Mucosa of descending colon (tissue), 3 donors: Measurements from ENCODE around the gene CXCL14. TPM values are rescaled to one million over a fixed set of nuclear protein-coding genes. Genes with fewer than 3 reads are reported as not detected.

ENCODE experiments used
- ATAC-seq: fragments of 200-7000 bp; cut with Tn5 transposase; one replicate; pipeline ENCODE4 v1.9.1; 2020; ENCODE audit warnings: mild to moderate bottlenecking, moderate library complexity
- DNase-seq, 3 donors: peaks; one replicate each; pipeline ENCODE4 v3.0.0-alpha.2; 2020
- H3K36me3 ChIP-seq: fragments of 200-600 bp; one replicate; pipeline ENCODE4 v1.8.0; 2021; ENCODE audit warnings: low read depth, mild to moderate bottlenecking
- H3K4me1 ChIP-seq: fragments of 200-600 bp; one replicate; pipeline ENCODE4 v1.8.0; 2021; ENCODE audit warnings: low read depth, mild to moderate bottlenecking
- H3K4me3 ChIP-seq: fragments of 200-600 bp; one replicate; pipeline ENCODE4 v1.8.0; 2021; ENCODE audit warnings: mild to moderate bottlenecking
- H3K9me3 ChIP-seq: fragments of 200-600 bp; one replicate; pipeline ENCODE4 v1.8.0; 2021; ENCODE audit warnings: mild to moderate bottlenecking
- intact Hi-C, 2 donors: fragments of 100-400 bp; cut with DNase I in 1 of 2; cut with micrococcal nuclease in 1 of 2; formaldehyde crosslinking; loops; one replicate each; pipeline versions ENCODE4 v1.11.0 to v1.11.1; 2022; cut with DNase I, micrococcal nuclease
- total RNA-seq, 3 donors: library from RNA; stranded (reverse); fragmentation: NEBNext Ultra II Directional in 2 of 3; extraction: Animal tissue kit (Norgen Biotek cat#: 25700) in 2 of 3; gene quantifications; one replicate each; pipeline versions ENCODE4 v1.2.1 to v1.2.4, GENCODE V29; 2021 to 2023
- TF ChIP-seq, protein P1 (sequence below): fragments of 200-600 bp; IDR thresholded peaks from one replicate; pipeline ENCODE4 v1.8.0; 2022; ENCODE audit warnings: antibody characterized with exemption, mild to moderate bottlenecking
- donor health status: DM: no; HTN: no; CAD: no; lungs with moderate emphysema.
- donor health status: DM: no; HTN: no; CAD: no.
- donor health status: DM: no; HTN: yes; CAD: no.

Gene CXCL14
- total RNA-seq, 3 donors from 2014 or later, result 16.7 to 61.6 (median 24.2) TPM

GRCh38 chr5:135596788-135597187 lies 18.0 kb upstream of the CXCL14 start:
- Histone ChIP-seq H3K9me3 (no peaks in the 10 kb centered on the region), H3K4me3 (no peak overlapping the region), H3K4me1 (no peaks in the 10 kb centered on the region), H3K36me3 (no peaks in the 10 kb centered on the region)
- intact Hi-C loops, result no loop called here
- DNase-seq (no peak), ATAC-seq (no peak)
- TF ChIP-seq, protein P1, sequence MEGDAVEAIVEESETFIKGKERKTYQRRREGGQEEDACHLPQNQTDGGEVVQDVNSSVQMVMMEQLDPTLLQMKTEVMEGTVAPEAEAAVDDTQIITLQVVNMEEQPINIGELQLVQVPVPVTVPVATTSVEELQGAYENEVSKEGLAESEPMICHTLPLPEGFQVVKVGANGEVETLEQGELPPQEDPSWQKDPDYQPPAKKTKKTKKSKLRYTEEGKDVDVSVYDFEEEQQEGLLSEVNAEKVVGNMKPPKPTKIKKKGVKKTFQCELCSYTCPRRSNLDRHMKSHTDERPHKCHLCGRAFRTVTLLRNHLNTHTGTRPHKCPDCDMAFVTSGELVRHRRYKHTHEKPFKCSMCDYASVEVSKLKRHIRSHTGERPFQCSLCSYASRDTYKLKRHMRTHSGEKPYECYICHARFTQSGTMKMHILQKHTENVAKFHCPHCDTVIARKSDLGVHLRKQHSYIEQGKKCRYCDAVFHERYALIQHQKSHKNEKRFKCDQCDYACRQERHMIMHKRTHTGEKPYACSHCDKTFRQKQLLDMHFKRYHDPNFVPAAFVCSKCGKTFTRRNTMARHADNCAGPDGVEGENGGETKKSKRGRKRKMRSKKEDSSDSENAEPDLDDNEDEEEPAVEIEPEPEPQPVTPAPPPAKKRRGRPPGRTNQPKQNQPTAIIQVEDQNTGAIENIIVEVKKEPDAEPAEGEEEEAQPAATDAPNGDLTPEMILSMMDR, result no peak

DNA sequence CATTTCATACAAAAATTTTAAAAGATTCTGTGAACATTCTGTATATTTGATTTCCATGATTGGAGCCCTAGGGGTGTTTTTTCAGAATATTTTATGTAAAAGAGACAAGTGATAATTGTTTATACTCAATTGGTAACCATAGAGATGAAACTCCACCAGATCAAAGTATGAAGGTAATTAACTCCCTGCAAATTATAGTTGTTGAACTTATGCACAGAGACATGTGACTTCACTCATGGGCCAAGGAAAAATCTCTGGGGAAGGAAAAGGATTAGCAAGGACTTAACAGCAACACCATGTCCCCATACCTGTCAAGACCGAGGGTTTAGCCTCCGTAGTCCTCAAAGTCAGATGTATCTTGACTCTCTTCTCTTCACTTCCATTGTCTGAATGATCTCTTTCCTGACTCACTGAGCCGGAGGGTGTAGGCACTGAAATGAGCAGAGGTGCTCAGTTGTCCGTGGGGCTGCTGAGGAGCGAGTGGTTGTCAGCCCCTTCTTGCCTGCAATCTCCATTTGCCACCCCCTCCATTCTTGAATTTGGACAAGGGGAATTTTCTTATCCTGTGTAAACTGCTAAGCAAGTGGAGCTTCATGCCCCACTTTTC lies 17.5 kb upstream of the CXCL14 start:
- DNase-seq (no peak), ATAC-seq (no peak)
- intact Hi-C loops, result no loop called here
- Histone ChIP-seq H3K4me3 (no peak overlapping the region), H3K4me1 (no peaks in the 10 kb centered on the region), H3K9me3 (no peaks in the 10 kb centered on the region), H3K36me3 (no peaks in the 10 kb centered on the region)
- TF ChIP-seq, protein P1, result no peak

DNA sequence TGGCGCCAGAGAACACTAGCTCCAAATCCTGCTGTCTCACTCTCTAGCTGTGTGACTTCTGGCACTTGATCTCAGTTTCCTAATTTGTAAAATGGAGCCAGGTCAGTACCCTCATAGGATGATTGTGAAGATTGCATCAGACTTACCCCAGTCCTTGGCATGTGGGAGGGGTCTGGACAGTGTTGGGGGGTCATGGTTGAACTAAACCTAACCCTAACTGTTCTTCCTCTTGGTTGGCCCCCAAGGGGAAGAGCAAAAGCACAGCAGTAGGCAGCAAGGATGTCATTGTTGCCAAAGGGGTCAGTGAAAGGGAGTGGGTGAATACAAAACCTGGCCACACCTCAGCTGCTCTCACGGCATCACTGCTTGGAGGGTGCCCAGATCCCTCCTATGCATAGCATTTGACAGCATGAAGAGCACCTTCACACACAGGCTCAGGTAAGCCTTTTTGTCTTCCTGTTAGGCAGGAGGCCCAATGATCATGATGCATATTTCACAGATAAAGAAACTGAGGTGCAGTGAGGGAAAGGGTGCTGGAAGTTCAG lies 15.7 kb upstream of the CXCL14 start:
- ATAC-seq (no peak), DNase-seq (no peak)
- Histone ChIP-seq H3K36me3 (no peaks in the 10 kb centered on the region), H3K4me1 (no peaks in the 10 kb centered on the region), H3K4me3 (no peak overlapping the region), H3K9me3 (no peaks in the 10 kb centered on the region)
- intact Hi-C loops, result no loop called here
- TF ChIP-seq, protein P1, result no peak

GRCh38 chr5:135593886-135594285 lies 15.1 kb upstream of the CXCL14 start:
- Histone ChIP-seq H3K4me3 (no peak overlapping the region), H3K4me1 (no peaks in the 10 kb centered on the region), H3K36me3 (no peaks in the 10 kb centered on the region), H3K9me3 (no peaks in the 10 kb centered on the region)
- TF ChIP-seq, protein P1, result no peak
- ATAC-seq (no peak), DNase-seq (no peak)
- intact Hi-C loops, result no loop called here

GRCh38 chr5:135593141-135593540 lies 14.3 kb upstream of the CXCL14 start:
- H3K9me3 ChIP-seq, result no peaks in the 10 kb centered on the region
- intact Hi-C loops, result no loop called here
- H3K4me3 ChIP-seq, result no peak overlapping the region
- H3K36me3 ChIP-seq, result no peaks in the 10 kb centered on the region
- TF ChIP-seq, protein P1, result no peak
- H3K4me1 ChIP-seq, result no peaks in the 10 kb centered on the region
- DNase-seq, result no peak
- ATAC-seq, result no peak
